ENCODE data around the gene NCKAP5. TPM values are rescaled to one million over a fixed set of nuclear protein-coding genes. Genes with fewer than 3 reads are reported as not detected.

NCKAP5 gene
- total RNA-seq, 1 experiment from 2014 or later: not detected

DNA sequence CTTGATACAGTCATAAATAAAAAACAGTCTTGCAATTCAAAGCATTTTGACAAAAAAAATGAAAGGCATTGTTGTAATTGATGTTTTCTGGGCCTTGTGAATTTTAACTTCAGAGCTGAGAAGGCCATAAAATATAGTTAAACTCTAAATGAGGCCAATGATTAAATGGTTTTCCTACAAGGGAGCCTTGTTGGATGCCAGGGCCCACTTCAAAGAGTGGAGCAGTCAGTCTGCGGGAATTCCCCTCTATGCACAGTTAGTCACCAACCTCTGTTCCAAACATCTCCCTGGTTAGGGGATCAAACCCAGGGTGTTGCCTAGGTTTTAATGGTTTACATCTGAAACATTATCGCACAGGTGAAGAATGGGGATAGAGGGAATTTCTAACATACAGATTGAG lies 143.4 kb downstream of the NCKAP5 start:
- Histone ChIP-seq H3K4me1 (replicated peaks; ENCODE audit: insufficient read depth) (no peaks in the 10 kb centered on the region), H3K27ac (no peak overlapping the region), H3K36me3 (ENCODE audit: low read depth) (no peaks in the 10 kb centered on the region), H3K4me2 (no peak overlapping the region), H3K9me3 (ENCODE audit: insufficient read depth, low read depth) (no peaks in the 10 kb centered on the region), H3K4me3 (no peak overlapping the region), H4K20me1 (ENCODE audit: insufficient read depth) (no peaks in the 10 kb centered on the region), H3K79me2 (ENCODE audit: low read depth) (no peaks in the 10 kb centered on the region), H2AFZ (no peak overlapping the region), H3K9me2 (ENCODE audit: insufficient read depth) (no peaks in the 10 kb centered on the region), H3F3A (ENCODE audit: insufficient read depth, low read depth) (no peaks in the 10 kb centered on the region), H3K27me3 (ENCODE audit: insufficient read depth, low read depth) (peaks cover 4% of the 10 kb centered on the region)
- no peak for DNase-seq
- ChIA-PET CTCF (no interaction called here), POLR2A (ENCODE audit: unreplicated experiment) (no interaction called here)
- TF ChIP-seq, protein P1, sequence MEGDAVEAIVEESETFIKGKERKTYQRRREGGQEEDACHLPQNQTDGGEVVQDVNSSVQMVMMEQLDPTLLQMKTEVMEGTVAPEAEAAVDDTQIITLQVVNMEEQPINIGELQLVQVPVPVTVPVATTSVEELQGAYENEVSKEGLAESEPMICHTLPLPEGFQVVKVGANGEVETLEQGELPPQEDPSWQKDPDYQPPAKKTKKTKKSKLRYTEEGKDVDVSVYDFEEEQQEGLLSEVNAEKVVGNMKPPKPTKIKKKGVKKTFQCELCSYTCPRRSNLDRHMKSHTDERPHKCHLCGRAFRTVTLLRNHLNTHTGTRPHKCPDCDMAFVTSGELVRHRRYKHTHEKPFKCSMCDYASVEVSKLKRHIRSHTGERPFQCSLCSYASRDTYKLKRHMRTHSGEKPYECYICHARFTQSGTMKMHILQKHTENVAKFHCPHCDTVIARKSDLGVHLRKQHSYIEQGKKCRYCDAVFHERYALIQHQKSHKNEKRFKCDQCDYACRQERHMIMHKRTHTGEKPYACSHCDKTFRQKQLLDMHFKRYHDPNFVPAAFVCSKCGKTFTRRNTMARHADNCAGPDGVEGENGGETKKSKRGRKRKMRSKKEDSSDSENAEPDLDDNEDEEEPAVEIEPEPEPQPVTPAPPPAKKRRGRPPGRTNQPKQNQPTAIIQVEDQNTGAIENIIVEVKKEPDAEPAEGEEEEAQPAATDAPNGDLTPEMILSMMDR (conservative IDR thresholded peaks at IDR 0.05): no peak
- TF ChIP-seq EZH2 (IDR thresholded peaks at IDR 0.05; ENCODE audit: low read depth): no peak
- BruUV-seq (replicated peaks): no TSS peak
- intact Hi-C loops (cut with micrococcal nuclease; ENCODE audit: unreplicated experiment): no loop called here

DNA sequence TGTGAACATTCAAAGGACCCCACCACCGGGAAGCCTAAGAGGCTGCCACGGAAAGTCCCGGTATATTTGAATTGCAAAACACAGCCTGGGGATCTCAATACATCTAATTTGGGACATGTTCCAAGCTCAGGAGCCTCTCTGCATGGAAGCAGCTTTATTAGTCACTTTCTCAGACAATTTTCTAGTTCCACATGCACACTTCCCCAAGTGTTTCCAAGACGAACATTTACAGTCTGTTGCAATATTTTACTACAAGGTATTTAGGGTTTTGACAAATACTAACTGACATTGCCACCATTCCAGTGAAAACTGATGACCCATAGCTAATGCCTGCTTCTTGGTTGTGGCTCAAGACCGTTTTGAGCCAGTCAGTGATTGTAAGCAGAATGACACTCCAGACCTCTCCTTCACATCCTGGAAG lies 145.3 kb downstream of the NCKAP5 start:
- TF ChIP-seq, protein P1 (conservative IDR thresholded peaks at IDR 0.05): no peak
- no peak for TF ChIP-seq EZH2 (IDR thresholded peaks at IDR 0.05; ENCODE audit: low read depth)
- Histone ChIP-seq H3F3A (ENCODE audit: insufficient read depth, low read depth) (no peaks in the 10 kb centered on the region), H3K79me2 (ENCODE audit: low read depth) (no peaks in the 10 kb centered on the region), H3K4me3 (no peak overlapping the region), H3K9me3 (ENCODE audit: insufficient read depth, low read depth) (no peaks in the 10 kb centered on the region), H3K36me3 (ENCODE audit: low read depth) (no peaks in the 10 kb centered on the region), H2AFZ (no peak overlapping the region), H3K4me2 (no peak overlapping the region), H3K27ac (no peak overlapping the region), H3K9me2 (ENCODE audit: insufficient read depth) (no peaks in the 10 kb centered on the region), H4K20me1 (ENCODE audit: insufficient read depth) (no peaks in the 10 kb centered on the region), H3K4me1 (replicated peaks; ENCODE audit: insufficient read depth) (no peaks in the 10 kb centered on the region), H3K27me3 (ENCODE audit: insufficient read depth, low read depth) (peaks cover 9% of the 10 kb centered on the region)
- ChIA-PET POLR2A (ENCODE audit: unreplicated experiment) (no interaction called here), CTCF (no interaction called here)
- no TSS peak for BruUV-seq (replicated peaks)
- no peak for DNase-seq
- intact Hi-C loops (cut with micrococcal nuclease; ENCODE audit: unreplicated experiment): no loop called here

DNA sequence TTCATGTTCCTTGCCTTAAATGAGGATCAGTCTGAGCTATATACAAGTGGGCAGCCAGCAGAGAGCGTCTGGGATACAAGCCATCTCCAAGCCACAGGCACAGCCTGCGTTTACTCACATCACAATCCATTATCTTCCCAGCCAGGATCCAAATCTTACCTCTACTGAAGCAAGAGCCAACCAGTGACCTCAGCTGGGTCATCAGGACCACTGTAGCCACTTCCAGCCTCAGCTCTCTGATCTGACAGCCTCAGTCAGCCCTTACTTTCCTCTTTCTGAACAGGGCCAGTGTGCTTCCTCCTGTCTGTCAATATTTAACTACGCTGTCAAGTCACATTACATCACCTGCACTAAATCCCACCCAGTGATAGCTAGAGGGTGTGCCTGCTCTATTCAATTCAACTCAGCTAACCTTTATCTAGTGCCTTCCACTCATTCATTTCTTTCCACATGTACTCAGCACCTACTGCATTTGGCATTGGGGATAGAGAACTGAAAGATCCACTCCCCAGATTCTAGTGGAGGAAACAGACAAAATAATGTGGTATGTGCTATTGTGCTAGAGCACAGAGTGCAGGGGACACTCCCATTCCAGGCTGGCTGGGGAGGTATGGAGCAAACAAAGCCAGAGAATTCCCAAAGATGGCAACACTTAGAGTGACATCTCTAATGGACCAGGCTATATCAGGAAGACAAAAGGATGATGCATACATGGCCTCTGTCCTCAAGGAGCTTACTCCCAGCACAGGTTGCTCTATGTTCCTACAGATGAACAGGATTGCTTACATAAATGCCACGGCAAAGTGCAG lies 146.5 kb downstream of the NCKAP5 start:
- no peaks in the 10 kb centered on the region for H3K9me3 ChIP-seq (ENCODE audit: insufficient read depth, low read depth)
- intact Hi-C loops (cut with micrococcal nuclease; ENCODE audit: unreplicated experiment): no loop called here
- ChIA-PET CTCF (no interaction called here), POLR2A (ENCODE audit: unreplicated experiment) (no interaction called here)
- peaks cover 19% of the 10 kb centered on the region for H3K27me3 ChIP-seq (ENCODE audit: insufficient read depth, low read depth)
- no peak overlapping the region for H3K4me3 ChIP-seq
- no peak overlapping the region for H3K4me2 ChIP-seq
- no peaks in the 10 kb centered on the region for H3F3A ChIP-seq (ENCODE audit: insufficient read depth, low read depth)
- no peak overlapping the region for H2AFZ ChIP-seq
- H3K79me2 ChIP-seq (ENCODE audit: low read depth): no peaks in the 10 kb centered on the region
- H3K36me3 ChIP-seq (ENCODE audit: low read depth): no peaks in the 10 kb centered on the region
- BruUV-seq (replicated peaks): no TSS peak
- H3K9me2 ChIP-seq (ENCODE audit: insufficient read depth): no peaks in the 10 kb centered on the region
- TF ChIP-seq, protein P1 (conservative IDR thresholded peaks at IDR 0.05): no peak
- no peak for TF ChIP-seq EZH2 (IDR thresholded peaks at IDR 0.05; ENCODE audit: low read depth)
- H3K27ac ChIP-seq: no peak overlapping the region
- no peak for DNase-seq
- no peaks in the 10 kb centered on the region for H4K20me1 ChIP-seq (ENCODE audit: insufficient read depth)
- no peaks in the 10 kb centered on the region for H3K4me1 ChIP-seq (replicated peaks; ENCODE audit: insufficient read depth)
